ENCODE results near the gene POLR2J2. TPM values are rescaled to one million over a fixed set of nuclear protein-coding genes. Genes with fewer than 3 reads are reported as not detected.
"Not testable (repeated sequence)": the region's sequence is repeated elsewhere in the genome, so short reads cannot be mapped to it uniquely, and the experiment has no call there.

Gene POLR2J2
- polyA plus RNA-seq, 1 donor (not counting 4 experiments of a cell fraction or from before 2014, with no cell fraction given) = 3.1 TPM

GRCh38 chr7:102635354-102635753, 36.1 kb downstream of the POLR2J2 start:
- dilution Hi-C loops (cut with MboI; ENCODE audit: extremely low pct_ligation_motif_present, low sequenced_read_pairs); H2AFZ ChIP-seq (ENCODE audit: control insufficient read depth, low read length); H3K9me3 ChIP-seq (ENCODE audit: control insufficient read depth, low read depth, low read length); H3K4me2 ChIP-seq (ENCODE audit: control insufficient read depth, extremely low read depth, insufficient read depth, low read depth, low read length); H3K9ac ChIP-seq (ENCODE audit: control insufficient read depth, extremely low read depth, insufficient read depth, low read length); H3K9me1 ChIP-seq (ENCODE audit: control insufficient read depth, extremely low read depth, insufficient read depth, low read length); H3K4me3 ChIP-seq (ENCODE audit: control insufficient read depth in 2 of 3, extremely low read depth in 1 of 3, insufficient read depth in 2 of 3, low read depth in 1 of 3, low read length in 3 of 3); FAIRE-seq; H3K36me3 ChIP-seq (ENCODE audit: control insufficient read depth in 2 of 2, extremely low read depth in 1 of 2, insufficient read depth in 2 of 2, low read length in 2 of 2); H3K4me1 ChIP-seq (ENCODE audit: control insufficient read depth, extremely low read depth, insufficient read depth, low read length); H3K27me3 ChIP-seq (ENCODE audit: control insufficient read depth, extremely low read depth, insufficient read depth, low read length); DNase-seq (ENCODE audit: low read depth, low spot score); H3K27ac ChIP-seq (ENCODE audit: control insufficient read depth, insufficient read depth, low read length); H3K79me2 ChIP-seq (ENCODE audit: control insufficient read depth, insufficient read depth, low read length); H4K20me1 ChIP-seq (ENCODE audit: control insufficient read depth, extremely low read depth, insufficient read depth, low read length): not testable (repeated sequence)

GRCh38 chr7:102634299-102634698, 37.2 kb downstream of the POLR2J2 start:
- H3K9ac ChIP-seq (ENCODE audit: control insufficient read depth, extremely low read depth, insufficient read depth, low read length); H3K27ac ChIP-seq (ENCODE audit: control insufficient read depth, insufficient read depth, low read length); H3K79me2 ChIP-seq (ENCODE audit: control insufficient read depth, insufficient read depth, low read length); H3K9me3 ChIP-seq (ENCODE audit: control insufficient read depth, low read depth, low read length); FAIRE-seq; H3K36me3 ChIP-seq (ENCODE audit: control insufficient read depth in 2 of 2, extremely low read depth in 1 of 2, insufficient read depth in 2 of 2, low read length in 2 of 2); H3K4me1 ChIP-seq (ENCODE audit: control insufficient read depth, extremely low read depth, insufficient read depth, low read length); H4K20me1 ChIP-seq (ENCODE audit: control insufficient read depth, extremely low read depth, insufficient read depth, low read length); H3K4me3 ChIP-seq (ENCODE audit: control insufficient read depth in 2 of 3, extremely low read depth in 1 of 3, insufficient read depth in 2 of 3, low read depth in 1 of 3, low read length in 3 of 3); DNase-seq (ENCODE audit: low read depth, low spot score); H2AFZ ChIP-seq (ENCODE audit: control insufficient read depth, low read length); H3K4me2 ChIP-seq (ENCODE audit: control insufficient read depth, extremely low read depth, insufficient read depth, low read depth, low read length); H3K9me1 ChIP-seq (ENCODE audit: control insufficient read depth, extremely low read depth, insufficient read depth, low read length); dilution Hi-C loops (cut with MboI; ENCODE audit: extremely low pct_ligation_motif_present, low sequenced_read_pairs); H3K27me3 ChIP-seq (ENCODE audit: control insufficient read depth, extremely low read depth, insufficient read depth, low read length): not testable (repeated sequence)

- not testable (repeated sequence) for FAIRE-seq
Observed at GRCh38 chr7:102630622-102631021, 40.8 kb downstream of the POLR2J2 start.

GRCh38 chr7:102627271-102627904, 44.1 kb downstream of the POLR2J2 start:
- H3K79me2 ChIP-seq (ENCODE audit: control insufficient read depth, insufficient read depth, low read length); DNase-seq (ENCODE audit: low read depth, low spot score); FAIRE-seq; H2AFZ ChIP-seq (ENCODE audit: control insufficient read depth, low read length); dilution Hi-C loops (cut with MboI; ENCODE audit: extremely low pct_ligation_motif_present, low sequenced_read_pairs); H3K27me3 ChIP-seq (ENCODE audit: control insufficient read depth, extremely low read depth, insufficient read depth, low read length); H3K9me3 ChIP-seq (ENCODE audit: control insufficient read depth, low read depth, low read length); H3K4me2 ChIP-seq (ENCODE audit: control insufficient read depth, extremely low read depth, insufficient read depth, low read depth, low read length); H3K4me1 ChIP-seq (ENCODE audit: control insufficient read depth, extremely low read depth, insufficient read depth, low read length); H3K36me3 ChIP-seq (ENCODE audit: control insufficient read depth in 2 of 2, extremely low read depth in 1 of 2, insufficient read depth in 2 of 2, low read length in 2 of 2); H3K4me3 ChIP-seq (ENCODE audit: control insufficient read depth in 2 of 3, extremely low read depth in 1 of 3, insufficient read depth in 2 of 3, low read depth in 1 of 3, low read length in 3 of 3); H3K9me1 ChIP-seq (ENCODE audit: control insufficient read depth, extremely low read depth, insufficient read depth, low read length); H3K27ac ChIP-seq (ENCODE audit: control insufficient read depth, insufficient read depth, low read length); H4K20me1 ChIP-seq (ENCODE audit: control insufficient read depth, extremely low read depth, insufficient read depth, low read length); H3K9ac ChIP-seq (ENCODE audit: control insufficient read depth, extremely low read depth, insufficient read depth, low read length): not testable (repeated sequence)

More at GRCh38 chr7:102630622-102631021, 40.8 kb downstream of the POLR2J2 start:
- H3K9me3 ChIP-seq (ENCODE audit: control insufficient read depth, low read depth, low read length); H3K27me3 ChIP-seq (ENCODE audit: control insufficient read depth, extremely low read depth, insufficient read depth, low read length); H3K4me3 ChIP-seq (ENCODE audit: control insufficient read depth in 2 of 3, extremely low read depth in 1 of 3, insufficient read depth in 2 of 3, low read depth in 1 of 3, low read length in 3 of 3); H2AFZ ChIP-seq (ENCODE audit: control insufficient read depth, low read length); dilution Hi-C loops (cut with MboI; ENCODE audit: extremely low pct_ligation_motif_present, low sequenced_read_pairs); H3K36me3 ChIP-seq (ENCODE audit: control insufficient read depth in 2 of 2, extremely low read depth in 1 of 2, insufficient read depth in 2 of 2, low read length in 2 of 2); H3K9ac ChIP-seq (ENCODE audit: control insufficient read depth, extremely low read depth, insufficient read depth, low read length); H3K79me2 ChIP-seq (ENCODE audit: control insufficient read depth, insufficient read depth, low read length); H3K4me2 ChIP-seq (ENCODE audit: control insufficient read depth, extremely low read depth, insufficient read depth, low read depth, low read length); DNase-seq (ENCODE audit: low read depth, low spot score); H4K20me1 ChIP-seq (ENCODE audit: control insufficient read depth, extremely low read depth, insufficient read depth, low read length); H3K4me1 ChIP-seq (ENCODE audit: control insufficient read depth, extremely low read depth, insufficient read depth, low read length); H3K9me1 ChIP-seq (ENCODE audit: control insufficient read depth, extremely low read depth, insufficient read depth, low read length); H3K27ac ChIP-seq (ENCODE audit: control insufficient read depth, insufficient read depth, low read length): not testable (repeated sequence)

GRCh38 chr7:102618122-102618521, 53.3 kb downstream of the POLR2J2 start:
- dilution Hi-C loops (cut with MboI; ENCODE audit: extremely low pct_ligation_motif_present, low sequenced_read_pairs); H3K9me3 ChIP-seq (ENCODE audit: control insufficient read depth, low read depth, low read length); H2AFZ ChIP-seq (ENCODE audit: control insufficient read depth, low read length); FAIRE-seq; H3K4me1 ChIP-seq (ENCODE audit: control insufficient read depth, extremely low read depth, insufficient read depth, low read length); H4K20me1 ChIP-seq (ENCODE audit: control insufficient read depth, extremely low read depth, insufficient read depth, low read length); H3K4me3 ChIP-seq (ENCODE audit: control insufficient read depth in 2 of 3, extremely low read depth in 1 of 3, insufficient read depth in 2 of 3, low read depth in 1 of 3, low read length in 3 of 3); H3K79me2 ChIP-seq (ENCODE audit: control insufficient read depth, insufficient read depth, low read length); H3K27ac ChIP-seq (ENCODE audit: control insufficient read depth, insufficient read depth, low read length); H3K4me2 ChIP-seq (ENCODE audit: control insufficient read depth, extremely low read depth, insufficient read depth, low read depth, low read length); H3K9me1 ChIP-seq (ENCODE audit: control insufficient read depth, extremely low read depth, insufficient read depth, low read length); H3K36me3 ChIP-seq (ENCODE audit: control insufficient read depth in 2 of 2, extremely low read depth in 1 of 2, insufficient read depth in 2 of 2, low read length in 2 of 2); DNase-seq (ENCODE audit: low read depth, low spot score); H3K27me3 ChIP-seq (ENCODE audit: control insufficient read depth, extremely low read depth, insufficient read depth, low read length); H3K9ac ChIP-seq (ENCODE audit: control insufficient read depth, extremely low read depth, insufficient read depth, low read length): not testable (repeated sequence)
